ENCODE data around the gene CAPG.

Gene CAPG

GRCh38 chr2:85448461-85449213, 38.5 kb upstream of the CAPG start:
- Histone ChIP-seq H3K4me3 (ENCODE audit: low read depth, low read length) (no peak overlapping the region), H3K9ac (no peak overlapping the region), H3K4me1 (no peaks in the 10 kb centered on the region), H3K9me3 (ENCODE audit: control insufficient read depth, low read length) (no peaks in the 10 kb centered on the region), H3K36me3 (ENCODE audit: control insufficient read depth, insufficient read depth, low read length) (no peaks in the 10 kb centered on the region), H3K79me2 (no peaks in the 10 kb centered on the region), H2AFZ (no peak overlapping the region), H3K27ac (no peak overlapping the region), H3K27me3 (ENCODE audit: control insufficient read depth, insufficient read depth, low read length) (no peaks in the 10 kb centered on the region), H3K4me2 (ENCODE audit: low read length) (no peak overlapping the region)
- no peak for TF ChIP-seq CTCF (IDR thresholded peaks at IDR 0.05)

- no peak overlapping the region for H3K27ac ChIP-seq
- no peak overlapping the region for H3K4me3 ChIP-seq (ENCODE audit: low read depth, low read length)
- H3K4me1 ChIP-seq: no peaks in the 10 kb centered on the region
- no peaks in the 10 kb centered on the region for H3K36me3 ChIP-seq (ENCODE audit: control insufficient read depth, insufficient read depth, low read length)
- no peak overlapping the region for H3K4me2 ChIP-seq (ENCODE audit: low read length)
- no peaks in the 10 kb centered on the region for H3K27me3 ChIP-seq (ENCODE audit: control insufficient read depth, insufficient read depth, low read length)
- no peaks in the 10 kb centered on the region for H3K9me3 ChIP-seq (ENCODE audit: control insufficient read depth, low read length)
- no peaks in the 10 kb centered on the region for H3K79me2 ChIP-seq
- H3K9ac ChIP-seq: no peak overlapping the region
- H2AFZ ChIP-seq: no peak overlapping the region
- TF ChIP-seq CTCF (IDR thresholded peaks at IDR 0.05): no peak
These were observed 37.0 kb upstream of the CAPG start for GRCh38 chr2:85447222-85447585.

GRCh38 chr2:85446296-85447221, 36.4 kb upstream of the CAPG start:
- H3K27me3 ChIP-seq (ENCODE audit: control insufficient read depth, insufficient read depth, low read length): no peaks in the 10 kb centered on the region
- no peaks in the 10 kb centered on the region for H3K36me3 ChIP-seq (ENCODE audit: control insufficient read depth, insufficient read depth, low read length)
- no peak overlapping the region for H2AFZ ChIP-seq
- H3K9me3 ChIP-seq (ENCODE audit: control insufficient read depth, low read length): no peaks in the 10 kb centered on the region
- no peaks in the 10 kb centered on the region for H3K4me1 ChIP-seq
- H3K4me2 ChIP-seq (ENCODE audit: low read length): no peak overlapping the region
- no peak overlapping the region for H3K4me3 ChIP-seq (ENCODE audit: low read depth, low read length)
- no peak overlapping the region for H3K27ac ChIP-seq
- no peaks in the 10 kb centered on the region for H3K79me2 ChIP-seq
- no peak overlapping the region for H3K9ac ChIP-seq
- TF ChIP-seq CTCF (IDR thresholded peaks at IDR 0.05): no peak

- H3K27ac ChIP-seq: peak overlapping the region; percentile 15
- no peak overlapping the region for H3K4me3 ChIP-seq (ENCODE audit: low read depth, low read length)
- peak overlapping the region; percentile 39 for H2AFZ ChIP-seq
- H3K36me3 ChIP-seq (ENCODE audit: control insufficient read depth, insufficient read depth, low read length): no peaks in the 10 kb centered on the region
- H3K4me1 ChIP-seq: no peaks in the 10 kb centered on the region
- no peaks in the 10 kb centered on the region for H3K27me3 ChIP-seq (ENCODE audit: control insufficient read depth, insufficient read depth, low read length)
- H3K4me2 ChIP-seq (ENCODE audit: low read length): no peak overlapping the region
- H3K9ac ChIP-seq: no peak overlapping the region
- no peak for TF ChIP-seq CTCF (IDR thresholded peaks at IDR 0.05)
- no peaks in the 10 kb centered on the region for H3K9me3 ChIP-seq (ENCODE audit: control insufficient read depth, low read length)
- H3K79me2 ChIP-seq: no peaks in the 10 kb centered on the region
These were observed 35.4 kb upstream of the CAPG start for GRCh38 chr2:85445316-85446295.
